ENCODE measurements around the gene SLC41A3.

- TF ChIP-seq POLR2A (IDR thresholded peaks at IDR 0.05) (no peak), CTCF (IDR thresholded peaks at IDR 0.05) (no peak)
These were observed 40.4 kb upstream of the SLC41A3 start for GRCh38 chr3:126124148-126124868.

All from heart left ventricle (tissue), 13 donors.